Prostate gland (tissue), 2 donors: ENCODE measurements around the gene CT45A5. TPM values are rescaled to one million over a fixed set of nuclear protein-coding genes. Genes with fewer than 3 reads are reported as not detected.
"Not testable (repeated sequence)": the region's sequence is repeated elsewhere in the genome, so short reads cannot be mapped to it uniquely, and the experiment has no call there.

Source experiments
- DNase-seq: peaks from one replicate; pipeline ENCODE4 v3.0.0-alpha.2; 2019; ENCODE audit warnings: low spot score
- H3K27ac ChIP-seq, 2 donors: fragments of 200-600 bp; sonication (generic); 2 replicates each; pipeline ENCODE4 v1.5.1; 2017 to 2019
- H3K27me3 ChIP-seq: fragments of 200-600 bp; sonication (generic); replicated peaks from 2 replicates; pipeline ENCODE4 v1.5.1; 2019; ENCODE audit not compliant: insufficient read depth
- H3K36me3 ChIP-seq, 2 donors: fragments of 200-600 bp; sonication (generic); 1 replicate in 1 of 2; 2 replicates in 1 of 2; pipeline versions ENCODE4 v1.5.1 to v1.8.1; 2017 to 2019
- H3K4me1 ChIP-seq: fragments of 200-600 bp; sonication (generic); replicated peaks from 2 replicates; pipeline ENCODE4 v1.5.1; 2019
- H3K4me3 ChIP-seq, 2 donors: fragments of 200-600 bp; sonication (generic); 2 replicates each; pipeline ENCODE4 v1.5.1; 2017 to 2019
- H3K9me3 ChIP-seq: fragments of 200-600 bp; sonication (generic); 2 replicates; pipeline ENCODE4 v1.5.1; 2017
- POLR2A ChIP-seq: fragments of 450-650 bp; IDR thresholded peaks from one replicate; pipeline ENCODE4 v1.6.1; 2016; ENCODE audit warnings: antibody characterized with exemption, mild to moderate bottlenecking
- POLR2AphosphoS5 ChIP-seq: sonication (generic); formaldehyde crosslinking; IDR thresholded peaks from one replicate; pipeline ENCODE4 v1.6.1; 2017; ENCODE audit warnings: antibody characterized with exemption
- WGBS: methylation state at CpG from one replicate; pipeline ENCODE4 v1.1.5; 2018; 5-methylcytosine and 5-hydroxymethylcytosine counted together
- intact Hi-C: fragments of 100-400 bp; cut with DNase I; formaldehyde crosslinking; loops from one replicate; pipeline ENCODE4 v1.14.2; 2022
- total RNA-seq, 2 donors: library from RNA; depleted of rRNA; stranded (reverse); fragments of >200 nt; gene quantifications; one replicate each; pipeline ENCODE4 v1.1.0, GENCODE V29; 2016
- TF ChIP-seq, protein P1 (sequence below), 4 experiments: fragments of 200-600 bp in 2 of 4; fragments of 450-650 bp in 2 of 4; sonication (generic) in 2 of 4; IDR thresholded peaks; 1 replicate in 3 of 4; 2 replicates in 1 of 4; pipeline ENCODE4 v1.5.1; 2016 to 2019; ENCODE audit warnings: antibody characterized with exemption in 4 of 4, mild to moderate bottlenecking in 2 of 4, moderate library complexity in 2 of 4

Gene CT45A5
- total RNA-seq, 2 donors from 2014 or later, result 1.0 TPM; not detected in 1

DNA sequence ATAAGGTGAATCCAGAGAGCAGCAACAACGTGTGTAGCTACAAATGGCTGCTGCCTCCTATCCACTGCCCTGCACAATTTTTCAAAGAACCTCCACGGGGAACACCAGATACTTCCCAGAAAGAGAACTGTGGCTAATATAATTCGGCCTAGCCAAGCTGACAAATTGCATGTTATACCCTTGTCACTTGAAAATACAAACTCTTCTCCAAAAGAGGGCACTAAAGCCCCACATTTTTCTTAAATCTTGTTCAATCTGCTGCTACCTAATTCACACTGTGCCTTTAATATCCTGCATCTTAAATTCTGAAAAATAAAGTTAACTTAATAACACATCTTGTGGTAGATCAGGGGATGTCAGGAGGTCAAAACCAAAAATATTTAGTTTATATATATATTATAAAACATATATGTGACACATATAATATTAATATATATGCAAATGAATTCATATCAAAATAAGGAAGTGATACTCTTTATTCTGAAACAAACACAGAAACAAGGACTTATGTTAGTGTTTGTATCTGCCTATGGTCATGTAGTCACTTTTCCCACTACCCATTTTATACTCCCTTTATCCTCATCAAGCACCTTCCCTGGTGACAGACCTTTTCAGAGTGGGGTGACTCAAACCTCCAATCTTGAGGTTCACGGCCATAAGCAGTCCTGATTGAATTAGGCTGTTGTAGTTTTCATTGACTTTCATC is 47.8 kb downstream of the CT45A5 start:
- Histone ChIP-seq H3K27me3 (no peaks in the 10 kb centered on the region), H3K36me3 (no peaks in the 10 kb centered on the region), H3K4me1 (no peaks in the 10 kb centered on the region), H3K27ac (no peak overlapping the region), H3K9me3 (no peaks in the 10 kb centered on the region), H3K4me3 (no peak overlapping the region)
- TF ChIP-seq POLR2AphosphoS5, result no peak
- TF ChIP-seq POLR2A, result no peak
- TF ChIP-seq, protein P1, sequence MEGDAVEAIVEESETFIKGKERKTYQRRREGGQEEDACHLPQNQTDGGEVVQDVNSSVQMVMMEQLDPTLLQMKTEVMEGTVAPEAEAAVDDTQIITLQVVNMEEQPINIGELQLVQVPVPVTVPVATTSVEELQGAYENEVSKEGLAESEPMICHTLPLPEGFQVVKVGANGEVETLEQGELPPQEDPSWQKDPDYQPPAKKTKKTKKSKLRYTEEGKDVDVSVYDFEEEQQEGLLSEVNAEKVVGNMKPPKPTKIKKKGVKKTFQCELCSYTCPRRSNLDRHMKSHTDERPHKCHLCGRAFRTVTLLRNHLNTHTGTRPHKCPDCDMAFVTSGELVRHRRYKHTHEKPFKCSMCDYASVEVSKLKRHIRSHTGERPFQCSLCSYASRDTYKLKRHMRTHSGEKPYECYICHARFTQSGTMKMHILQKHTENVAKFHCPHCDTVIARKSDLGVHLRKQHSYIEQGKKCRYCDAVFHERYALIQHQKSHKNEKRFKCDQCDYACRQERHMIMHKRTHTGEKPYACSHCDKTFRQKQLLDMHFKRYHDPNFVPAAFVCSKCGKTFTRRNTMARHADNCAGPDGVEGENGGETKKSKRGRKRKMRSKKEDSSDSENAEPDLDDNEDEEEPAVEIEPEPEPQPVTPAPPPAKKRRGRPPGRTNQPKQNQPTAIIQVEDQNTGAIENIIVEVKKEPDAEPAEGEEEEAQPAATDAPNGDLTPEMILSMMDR (IDR thresholded peaks at IDR 0.05), result no peak
- WGBS, result 38% methylated on average over 4 of the region's 4 CpGs
- DNase-seq, result no peak
- intact Hi-C loops, result no loop called here

DNA sequence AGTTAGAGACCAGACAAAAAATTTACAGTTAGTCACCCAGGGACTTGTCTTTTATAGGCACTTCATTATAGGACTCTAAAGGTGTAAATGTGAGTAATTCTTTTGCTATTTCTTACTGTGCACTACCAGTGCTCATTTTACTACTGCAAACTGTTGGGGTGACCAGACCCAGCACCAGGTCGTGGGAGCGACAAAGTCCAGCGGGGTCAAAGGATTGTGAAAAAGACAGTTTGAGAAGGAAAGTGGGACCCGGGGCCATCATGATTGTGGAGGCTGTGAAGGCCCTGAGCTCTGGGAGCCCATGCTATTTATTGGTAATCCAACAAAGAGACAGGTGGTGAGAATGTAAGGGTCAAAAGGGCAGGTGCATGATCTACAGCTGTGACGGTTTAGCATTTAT is 50.6 kb downstream of the CT45A5 start:
- DNase-seq, H3K36me3 ChIP-seq, H3K27ac ChIP-seq, intact Hi-C loops, H3K27me3 ChIP-seq, H3K4me1 ChIP-seq, H3K4me3 ChIP-seq, H3K9me3 ChIP-seq: not testable (repeated sequence)
- 60% methylated on average over 5 of the region's 5 CpGs for WGBS

Other genes with a start within 250 kb of the CT45A5 start
- 1 to 10 TPM in 1 of 2 donors, not detected in 1; 1.0 TPM for gene CT45A1, start 71.9 kb downstream of the CT45A5 start, total RNA-seq
- gene CT45A3, start 17.3 kb downstream of the CT45A5 start, total RNA-seq, result 10 to 100 TPM in 1 of 2 donors, not detected in 1; 12.0 TPM
- not detected for gene CT45A6, start 17.3 kb upstream of the CT45A5 start, total RNA-seq
- not detected for gene CT45A2, start 34.5 kb upstream of the CT45A5 start, total RNA-seq
- not detected for gene CT45A7, start 51.8 kb upstream of the CT45A5 start, total RNA-seq
- gene CT45A8, start 69.0 kb upstream of the CT45A5 start, total RNA-seq, result not detected
- gene CT45A9, start 86.3 kb upstream of the CT45A5 start, total RNA-seq, result not detected
- 10 to 100 TPM in 1 of 2 donors, not detected in 1; 13.8 TPM for gene CT45A10, start 107.9 kb upstream of the CT45A5 start, total RNA-seq
- gene SAGE1, start 108.2 kb upstream of the CT45A5 start, total RNA-seq, result 1 to 10 TPM in 1 of 2 donors, not detected in 1; 1.8 TPM
- 10 to 100 TPM; 13.7 to 18.3 TPM for gene MMGT1, start 188.5 kb upstream of the CT45A5 start, total RNA-seq
- gene SLC9A6, start 199.9 kb upstream of the CT45A5 start, total RNA-seq, result 10 to 100 TPM in 1 of 2 donors, 1 to 10 TPM in 1; 7.4 to 14.5 TPM